ENCODE results near the gene ALK. TPM values are rescaled to one million over a fixed set of nuclear protein-coding genes. Genes with fewer than 3 reads are reported as not detected.

The ALK gene
- total RNA-seq, 1 experiment from 2014 or later: 0.87 TPM

DNA sequence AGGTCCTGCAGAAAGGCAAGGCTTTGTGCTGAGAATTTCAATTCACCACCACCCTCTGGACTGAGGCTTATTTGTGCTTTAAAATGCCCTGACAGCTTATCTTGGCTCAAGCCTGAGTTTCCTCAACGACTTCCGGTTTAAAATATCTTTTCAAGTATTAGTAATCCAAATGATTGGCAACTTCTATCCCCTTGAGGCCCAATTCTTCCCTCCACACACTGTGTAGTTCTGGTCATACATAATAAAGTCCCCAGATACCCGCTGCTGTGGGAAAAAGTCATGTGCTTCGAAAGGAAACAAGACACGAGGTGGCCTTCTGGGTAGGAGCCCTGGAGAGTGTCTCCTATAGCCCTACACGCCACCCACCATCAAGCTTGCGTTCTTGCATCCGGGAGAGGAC is 393.4 kb downstream of the ALK start:
- Histone ChIP-seq H3K4me1 (ENCODE audit: insufficient read depth, low read length) (peaks cover 20% of the 10 kb centered on the region), H3K9ac (ENCODE audit: low read length) (no peak overlapping the region), H3F3A (ENCODE audit: low read length, unreplicated experiment) (no peaks in the 10 kb centered on the region), H3K79me2 (ENCODE audit: low read length) (no peaks in the 10 kb centered on the region), H3K9me3 (ENCODE audit: low read length) (no peaks in the 10 kb centered on the region), H3K4me2 (ENCODE audit: low read length) (no peak overlapping the region), H2AFZ (ENCODE audit: low read length) (no peak overlapping the region), H4K20me1 (ENCODE audit: low read length) (no peaks in the 10 kb centered on the region), H3K4me3 (ENCODE audit: low read length) (no peak overlapping the region), H3K36me3 (ENCODE audit: low read depth, low read length) (no peaks in the 10 kb centered on the region), H3K27ac (ENCODE audit: low read length) (no peak overlapping the region), H3K9me2 (replicated peaks; ENCODE audit: low read length) (no peaks in the 10 kb centered on the region), H3K27me3 (ENCODE audit: low read length) (no peaks in the 10 kb centered on the region)
- BruUV-seq (replicated peaks): no TSS peak
- ATAC-seq: no peak
- intact Hi-C loops (cut with micrococcal nuclease): no loop called here
- DNase-seq: no peak
- ChIA-PET POLR2A (ENCODE audit: unreplicated experiment) (no interaction called here), CTCF (no interaction called here)
- TF ChIP-seq CTCF (conservative IDR thresholded peaks at IDR 0.05; ENCODE audit: low read depth, low read length) (no peak), EZH2 (IDR thresholded peaks at IDR 0.05; ENCODE audit: low read length, unreplicated experiment) (no peak), EZH2phosphoT487 (IDR thresholded peaks at IDR 0.05; ENCODE audit: borderline replicate concordance, low read length) (no peak)

DNA sequence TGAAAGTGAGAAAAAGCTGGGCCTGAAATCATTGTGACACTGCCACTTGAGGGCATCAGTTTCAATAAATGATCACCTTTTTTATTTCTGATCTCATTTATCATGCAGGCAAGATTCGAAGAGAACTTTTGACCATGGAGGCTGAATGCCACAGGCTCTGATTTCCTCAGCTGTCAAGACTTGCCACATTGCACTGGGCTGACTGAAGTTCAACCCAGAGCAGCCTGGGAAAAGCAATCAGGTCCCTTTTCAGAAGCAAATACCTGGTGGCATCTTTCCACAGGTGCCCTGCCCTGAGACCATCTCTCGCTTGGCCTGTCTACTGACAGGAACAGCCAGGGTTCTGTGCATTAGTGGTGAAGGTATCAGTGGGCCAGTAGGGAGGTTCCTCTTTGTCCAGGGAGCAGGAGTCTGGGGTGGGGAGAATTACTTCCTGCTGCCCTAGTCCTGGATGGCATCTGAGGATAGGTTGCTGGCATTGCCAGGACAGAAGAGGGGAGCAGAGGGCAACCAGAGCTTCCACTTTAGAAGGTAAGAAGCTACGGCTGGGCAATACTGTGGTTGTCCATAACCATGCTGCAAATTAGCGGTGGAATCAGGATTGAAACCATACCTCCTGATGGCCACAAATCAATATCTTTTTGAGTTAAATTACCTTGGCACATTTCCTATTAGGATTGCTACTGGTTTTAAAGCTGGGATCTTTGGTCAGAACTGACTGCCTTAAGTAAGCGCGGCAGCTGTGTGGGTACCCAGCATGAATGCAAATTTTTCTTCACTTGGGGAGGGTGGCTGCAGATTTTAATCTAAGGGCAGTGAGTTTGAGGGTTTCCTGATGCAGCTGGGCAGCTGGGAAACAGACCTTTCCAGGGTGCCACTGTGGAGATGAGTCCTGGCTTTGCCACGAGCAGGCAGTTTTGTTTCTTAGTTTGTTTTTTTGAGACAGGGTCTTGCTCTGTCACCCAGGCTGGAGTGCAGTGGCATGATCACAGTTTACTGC is 394.5 kb downstream of the ALK start:
- no peak overlapping the region for H3K4me3 ChIP-seq (ENCODE audit: low read length)
- no TSS peak for BruUV-seq (replicated peaks)
- no peaks in the 10 kb centered on the region for H4K20me1 ChIP-seq (ENCODE audit: low read length)
- POLR2A ChIA-PET (ENCODE audit: unreplicated experiment): no interaction called here
- H3K9me2 ChIP-seq (replicated peaks; ENCODE audit: low read length): no peaks in the 10 kb centered on the region
- H3F3A ChIP-seq (ENCODE audit: low read length, unreplicated experiment): no peaks in the 10 kb centered on the region
- no peak overlapping the region for H2AFZ ChIP-seq (ENCODE audit: low read length)
- peaks cover 26% of the 10 kb centered on the region for H3K4me1 ChIP-seq (ENCODE audit: insufficient read depth, low read length)
- H3K9ac ChIP-seq (ENCODE audit: low read length): no peak overlapping the region
- no peaks in the 10 kb centered on the region for H3K36me3 ChIP-seq (ENCODE audit: low read depth, low read length)
- H3K27me3 ChIP-seq (ENCODE audit: low read length): no peaks in the 10 kb centered on the region
- TF ChIP-seq EZH2phosphoT487 (IDR thresholded peaks at IDR 0.05; ENCODE audit: borderline replicate concordance, low read length) (no peak), EZH2 (IDR thresholded peaks at IDR 0.05; ENCODE audit: low read length, unreplicated experiment) (no peak), CTCF (conservative IDR thresholded peaks at IDR 0.05; ENCODE audit: low read depth, low read length) (no peak)
- no peaks in the 10 kb centered on the region for H3K9me3 ChIP-seq (ENCODE audit: low read length)
- DNase-seq: no peak
- no peak overlapping the region for H3K4me2 ChIP-seq (ENCODE audit: low read length)
- no peak for ATAC-seq
- intact Hi-C loops (cut with micrococcal nuclease): no loop called here
- CTCF ChIA-PET: no interaction called here
- no peaks in the 10 kb centered on the region for H3K79me2 ChIP-seq (ENCODE audit: low read length)
- no peak overlapping the region for H3K27ac ChIP-seq (ENCODE audit: low read length)

DNA sequence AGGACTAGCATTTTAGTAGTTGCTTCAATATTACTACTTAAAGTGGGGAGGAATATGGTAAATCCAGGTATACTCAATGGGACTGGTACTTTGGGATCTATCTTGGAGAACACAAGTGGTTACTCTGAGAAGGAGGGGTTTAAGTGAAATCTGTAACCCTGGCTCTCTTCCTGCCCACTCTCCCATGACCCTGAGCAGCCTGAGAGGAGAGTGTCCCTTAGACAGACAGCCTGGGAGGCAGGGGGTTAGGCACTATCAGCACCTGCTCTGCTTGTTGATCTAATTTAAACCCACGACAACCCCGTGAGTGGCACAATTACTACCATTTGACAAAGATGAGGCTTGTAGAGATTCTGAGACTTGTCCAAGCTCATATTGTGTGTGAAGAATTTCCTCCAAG is 395.5 kb downstream of the ALK start:
- Histone ChIP-seq H3K9me2 (replicated peaks; ENCODE audit: low read length) (no peaks in the 10 kb centered on the region), H3K27ac (ENCODE audit: low read length) (no peak overlapping the region), H3K36me3 (ENCODE audit: low read depth, low read length) (no peaks in the 10 kb centered on the region)

More for the DNA sequence above, 395.5 kb downstream of the ALK start:
- no peak overlapping the region for H2AFZ ChIP-seq (ENCODE audit: low read length)
- intact Hi-C loops (cut with micrococcal nuclease): no loop called here
- H3K4me3 ChIP-seq (ENCODE audit: low read length): no peak overlapping the region
- H3K4me1 ChIP-seq (ENCODE audit: insufficient read depth, low read length): peaks cover 26% of the 10 kb centered on the region
- POLR2A ChIA-PET (ENCODE audit: unreplicated experiment): no interaction called here
- TF ChIP-seq CTCF (conservative IDR thresholded peaks at IDR 0.05; ENCODE audit: low read depth, low read length) (no peak), EZH2phosphoT487 (IDR thresholded peaks at IDR 0.05; ENCODE audit: borderline replicate concordance, low read length) (no peak), EZH2 (IDR thresholded peaks at IDR 0.05; ENCODE audit: low read length, unreplicated experiment) (no peak)
- DNase-seq: no peak
- H3K4me2 ChIP-seq (ENCODE audit: low read length): no peak overlapping the region
- H4K20me1 ChIP-seq (ENCODE audit: low read length): no peaks in the 10 kb centered on the region
- H3K9me3 ChIP-seq (ENCODE audit: low read length): no peaks in the 10 kb centered on the region
- no peaks in the 10 kb centered on the region for H3K79me2 ChIP-seq (ENCODE audit: low read length)
- H3F3A ChIP-seq (ENCODE audit: low read length, unreplicated experiment): no peaks in the 10 kb centered on the region
- no peak for ATAC-seq
- BruUV-seq (replicated peaks): no TSS peak
- no peak overlapping the region for H3K9ac ChIP-seq (ENCODE audit: low read length)
- CTCF ChIA-PET: no interaction called here
- no peaks in the 10 kb centered on the region for H3K27me3 ChIP-seq (ENCODE audit: low read length)
